ENCODE measurements around the gene ZNF286A.
A peak's percentile ranks its signal among the peaks of the same experiment; 100 is the strongest.
"Not testable (repeated sequence)": the region's sequence is repeated elsewhere in the genome, so short reads cannot be mapped to it uniquely, and the experiment has no call there.

Gene ZNF286A

GRCh38 chr17:15699413-15699924 is at the start of gene ZNF286A:
ZNF286A (plus strand) TSS chr17:15699752; CDS start chr17:15700330, 578 bp downstream.
- not testable (repeated sequence) for H3K27me3 ChIP-seq (ENCODE audit: control insufficient read depth, insufficient read depth, low read length); H3K36me3 ChIP-seq (ENCODE audit: control insufficient read depth, insufficient read depth, low read length); H3K4me1 ChIP-seq (ENCODE audit: control insufficient read depth, insufficient read depth, low read length); H3K9me3 ChIP-seq (ENCODE audit: control insufficient read depth, insufficient read depth, low read length)
- Histone ChIP-seq H3K9ac (ENCODE audit: low read depth, low read length) (peak within 1 kb of the TSS; percentile 60), H3K4me3 (ENCODE audit: low read depth, low read length) (peak within 1 kb of the TSS; percentile 60)

GRCh38 chr17:15649861-15650421 is 49.6 kb upstream of the ZNF286A start:
- Histone ChIP-seq H3K4me1 (ENCODE audit: control insufficient read depth, insufficient read depth, low read length) (peaks cover 15% of the 10 kb centered on the region), H3K9ac (ENCODE audit: low read depth, low read length) (no peak overlapping the region), H3K4me3 (ENCODE audit: low read depth, low read length) (no peak overlapping the region), H3K36me3 (ENCODE audit: control insufficient read depth, insufficient read depth, low read length) (no peaks in the 10 kb centered on the region), H3K27me3 (ENCODE audit: control insufficient read depth, insufficient read depth, low read length) (no peaks in the 10 kb centered on the region), H3K9me3 (ENCODE audit: control insufficient read depth, insufficient read depth, low read length) (no peaks in the 10 kb centered on the region)

- H3K4me3 ChIP-seq (ENCODE audit: low read depth, low read length) = peak overlapping the region; percentile 1
- H3K9me3 ChIP-seq (ENCODE audit: control insufficient read depth, insufficient read depth, low read length) = no peaks in the 10 kb centered on the region
- no peak overlapping the region for H3K9ac ChIP-seq (ENCODE audit: low read depth, low read length)
- H3K36me3 ChIP-seq (ENCODE audit: control insufficient read depth, insufficient read depth, low read length) = no peaks in the 10 kb centered on the region
- no peaks in the 10 kb centered on the region for H3K27me3 ChIP-seq (ENCODE audit: control insufficient read depth, insufficient read depth, low read length)
- H3K4me1 ChIP-seq (ENCODE audit: control insufficient read depth, insufficient read depth, low read length) = peaks cover 14% of the 10 kb centered on the region
Observed at GRCh38 chr17:15650741-15651582, 48.6 kb upstream of the ZNF286A start.

GRCh38 chr17:15651583-15652110 is 47.9 kb upstream of the ZNF286A start:
- Histone ChIP-seq H3K27me3 (ENCODE audit: control insufficient read depth, insufficient read depth, low read length) (no peaks in the 10 kb centered on the region), H3K36me3 (ENCODE audit: control insufficient read depth, insufficient read depth, low read length) (no peaks in the 10 kb centered on the region), H3K4me3 (ENCODE audit: low read depth, low read length) (no peak overlapping the region), H3K9ac (ENCODE audit: low read depth, low read length) (no peak overlapping the region), H3K9me3 (ENCODE audit: control insufficient read depth, insufficient read depth, low read length) (no peaks in the 10 kb centered on the region), H3K4me1 (ENCODE audit: control insufficient read depth, insufficient read depth, low read length) (peaks cover 12% of the 10 kb centered on the region)

GRCh38 chr17:15652960-15653359 is 46.6 kb upstream of the ZNF286A start:
- no peaks in the 10 kb centered on the region for H3K36me3 ChIP-seq (ENCODE audit: control insufficient read depth, insufficient read depth, low read length)

GRCh38 chr17:15654401-15654800 is 45.2 kb upstream of the ZNF286A start:
- not testable (repeated sequence) for H3K9ac ChIP-seq (ENCODE audit: low read depth, low read length); H3K27me3 ChIP-seq (ENCODE audit: control insufficient read depth, insufficient read depth, low read length); H3K4me3 ChIP-seq (ENCODE audit: low read depth, low read length); H3K9me3 ChIP-seq (ENCODE audit: control insufficient read depth, insufficient read depth, low read length); H3K36me3 ChIP-seq (ENCODE audit: control insufficient read depth, insufficient read depth, low read length)
- peaks cover 12% of the 10 kb centered on the region for H3K4me1 ChIP-seq (ENCODE audit: control insufficient read depth, insufficient read depth, low read length)

More at GRCh38 chr17:15652960-15653359, 46.6 kb upstream of the ZNF286A start:
- Histone ChIP-seq H3K9ac (ENCODE audit: low read depth, low read length) (no peak overlapping the region), H3K4me1 (ENCODE audit: control insufficient read depth, insufficient read depth, low read length) (peaks cover 12% of the 10 kb centered on the region), H3K27me3 (ENCODE audit: control insufficient read depth, insufficient read depth, low read length) (no peaks in the 10 kb centered on the region), H3K4me3 (ENCODE audit: low read depth, low read length) (no peak overlapping the region), H3K9me3 (ENCODE audit: control insufficient read depth, insufficient read depth, low read length) (no peaks in the 10 kb centered on the region)

- Histone ChIP-seq H3K36me3 (ENCODE audit: control insufficient read depth, insufficient read depth, low read length) (no peaks in the 10 kb centered on the region), H3K4me1 (ENCODE audit: control insufficient read depth, insufficient read depth, low read length) (peaks cover 12% of the 10 kb centered on the region), H3K4me3 (ENCODE audit: low read depth, low read length) (no peak overlapping the region), H3K9me3 (ENCODE audit: control insufficient read depth, insufficient read depth, low read length) (no peaks in the 10 kb centered on the region), H3K9ac (ENCODE audit: low read depth, low read length) (no peak overlapping the region), H3K27me3 (ENCODE audit: control insufficient read depth, insufficient read depth, low read length) (no peaks in the 10 kb centered on the region)
Observed at GRCh38 chr17:15654886-15655561, 44.5 kb upstream of the ZNF286A start.

- Histone ChIP-seq H3K27me3 (ENCODE audit: control insufficient read depth, insufficient read depth, low read length) (no peaks in the 10 kb centered on the region), H3K4me1 (ENCODE audit: control insufficient read depth, insufficient read depth, low read length) (peaks cover 10% of the 10 kb centered on the region), H3K4me3 (ENCODE audit: low read depth, low read length) (no peak overlapping the region), H3K9ac (ENCODE audit: low read depth, low read length) (no peak overlapping the region), H3K9me3 (ENCODE audit: control insufficient read depth, insufficient read depth, low read length) (no peaks in the 10 kb centered on the region), H3K36me3 (ENCODE audit: control insufficient read depth, insufficient read depth, low read length) (no peaks in the 10 kb centered on the region)
Observed at GRCh38 chr17:15657868-15658267, 41.7 kb upstream of the ZNF286A start.

- H3K9ac ChIP-seq (ENCODE audit: low read depth, low read length) = no peak overlapping the region
Observed at GRCh38 chr17:15658296-15658695, 41.3 kb upstream of the ZNF286A start.

GRCh38 chr17:15659236-15659635 is 40.3 kb upstream of the ZNF286A start:
- Histone ChIP-seq H3K36me3 (ENCODE audit: control insufficient read depth, insufficient read depth, low read length) (peaks cover 3% of the 10 kb centered on the region), H3K4me3 (ENCODE audit: low read depth, low read length) (no peak overlapping the region), H3K27me3 (ENCODE audit: control insufficient read depth, insufficient read depth, low read length) (no peaks in the 10 kb centered on the region), H3K9me3 (ENCODE audit: control insufficient read depth, insufficient read depth, low read length) (no peaks in the 10 kb centered on the region), H3K4me1 (ENCODE audit: control insufficient read depth, insufficient read depth, low read length) (peaks cover 10% of the 10 kb centered on the region), H3K9ac (ENCODE audit: low read depth, low read length) (no peak overlapping the region)

More at GRCh38 chr17:15658296-15658695, 41.3 kb upstream of the ZNF286A start:
- Histone ChIP-seq H3K4me1 (ENCODE audit: control insufficient read depth, insufficient read depth, low read length) (peaks cover 10% of the 10 kb centered on the region), H3K36me3 (ENCODE audit: control insufficient read depth, insufficient read depth, low read length) (no peaks in the 10 kb centered on the region), H3K9me3 (ENCODE audit: control insufficient read depth, insufficient read depth, low read length) (no peaks in the 10 kb centered on the region), H3K27me3 (ENCODE audit: control insufficient read depth, insufficient read depth, low read length) (no peaks in the 10 kb centered on the region), H3K4me3 (ENCODE audit: low read depth, low read length) (no peak overlapping the region)

- Histone ChIP-seq H3K27me3 (ENCODE audit: control insufficient read depth, insufficient read depth, low read length) (no peaks in the 10 kb centered on the region), H3K36me3 (ENCODE audit: control insufficient read depth, insufficient read depth, low read length) (peaks cover 5% of the 10 kb centered on the region), H3K4me1 (ENCODE audit: control insufficient read depth, insufficient read depth, low read length) (peaks cover 10% of the 10 kb centered on the region), H3K4me3 (ENCODE audit: low read depth, low read length) (no peak overlapping the region), H3K9ac (ENCODE audit: low read depth, low read length) (no peak overlapping the region), H3K9me3 (ENCODE audit: control insufficient read depth, insufficient read depth, low read length) (no peaks in the 10 kb centered on the region)
Observed at GRCh38 chr17:15659663-15660062, 39.9 kb upstream of the ZNF286A start.
